Activated CD4-positive, CD25-positive, alpha-beta regulatory T cell treated with anti-CD3 and anti-CD28 coated beads, Interleukin-2, amount 50 U/mL, for 16 hours (primary cell): ENCODE data around the gene CRYBA1.

Experiments used
- DNase-seq: peaks from one replicate; pipeline ENCODE4 v3.0.0-alpha.2; 2020; ENCODE audit warnings: low read depth, low spot score

The CRYBA1 gene

GRCh38 chr17:29279397-29280070 is 32.9 kb downstream of the CRYBA1 start:
- DNase-seq = no peak

- DNase-seq = no peak
Observed at GRCh38 chr17:29283496-29283895, 36.8 kb downstream of the CRYBA1 start.

DNA sequence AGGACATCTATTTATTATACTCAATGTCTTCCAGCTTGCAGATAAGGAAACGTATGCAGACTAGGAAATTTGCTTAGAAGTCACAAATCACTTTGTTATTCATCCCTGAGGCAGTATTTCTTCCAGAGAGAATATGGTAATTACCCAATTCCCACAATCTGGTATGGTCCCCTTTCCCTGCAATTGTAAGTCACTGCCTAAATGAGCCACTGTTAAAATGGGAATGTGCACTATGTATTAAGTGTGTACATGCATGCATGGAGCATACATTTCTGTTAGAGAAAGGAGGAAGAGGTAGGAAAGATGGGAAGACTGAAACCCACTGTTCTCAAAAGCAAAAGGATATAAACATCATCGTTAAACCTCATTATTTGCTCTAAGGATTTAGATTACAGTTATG is 37.3 kb downstream of the CRYBA1 start:
- no peak for DNase-seq

DNA sequence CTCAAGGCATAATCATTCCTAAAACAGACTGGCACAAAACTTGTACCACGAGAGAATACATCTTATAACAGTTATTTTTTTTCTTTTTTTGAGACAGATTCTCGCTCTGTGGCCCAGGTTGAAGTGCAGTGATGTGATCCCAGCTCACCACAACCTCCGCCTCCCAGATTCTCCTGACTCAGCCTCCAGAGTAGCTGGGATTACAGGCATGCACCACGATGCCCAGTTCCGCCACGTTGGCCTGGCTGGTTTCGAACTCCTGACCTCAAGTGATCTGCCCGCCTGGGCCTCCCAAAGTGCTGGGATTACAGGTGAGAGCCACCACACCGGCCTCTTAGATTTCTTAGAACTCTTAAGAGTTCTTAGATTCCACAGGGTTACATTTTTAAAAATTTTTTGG is 43.2 kb downstream of the CRYBA1 start:
- DNase-seq = no peak

DNA sequence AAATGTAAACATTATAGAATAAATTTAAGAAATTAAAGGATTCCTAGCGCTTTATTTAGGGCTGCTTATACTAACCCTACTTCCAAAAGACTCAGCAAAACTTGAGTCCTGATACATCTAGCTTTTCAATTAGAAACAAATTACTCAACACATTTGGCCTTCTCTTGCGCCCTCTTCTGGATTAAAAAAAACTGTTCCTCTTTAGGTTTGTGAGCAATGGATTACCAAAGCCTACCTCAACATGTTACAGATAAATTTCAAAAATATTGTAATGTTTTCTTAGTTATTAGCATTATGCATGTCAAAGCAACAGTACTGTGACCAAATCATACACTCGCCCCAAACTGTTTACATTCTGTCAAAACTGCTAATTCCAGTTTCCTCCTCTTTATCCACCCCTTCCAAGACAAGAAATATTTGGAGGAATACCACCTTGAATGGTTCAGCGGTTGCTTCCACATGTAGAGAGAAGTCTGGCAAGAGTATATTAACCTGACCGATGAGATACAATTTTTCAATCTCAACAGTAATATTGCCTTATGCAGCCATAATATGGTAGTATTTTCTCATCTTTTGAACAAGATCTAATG is 44.6 kb downstream of the CRYBA1 start:
- DNase-seq = peak; percentile 29

- DNase-seq = peak; percentile 6
Observed at GRCh38 chr17:29292071-29292991, 45.7 kb downstream of the CRYBA1 start.

- DNase-seq = peak; percentile 37
Observed at GRCh38 chr17:29292992-29293889, 46.6 kb downstream of the CRYBA1 start.

GRCh38 chr17:29293890-29294579 is 47.4 kb downstream of the CRYBA1 start, which contains the start of gene NUFIP2:
Gene NUFIP2 (minus strand): TSS chr17:29294148. CDS start chr17:29294059, 89 bp downstream.
- peak; percentile 93 for DNase-seq

- DNase-seq = no peak
Observed at GRCh38 chr17:29294580-29294900, 47.9 kb downstream of the CRYBA1 start.

DNA sequence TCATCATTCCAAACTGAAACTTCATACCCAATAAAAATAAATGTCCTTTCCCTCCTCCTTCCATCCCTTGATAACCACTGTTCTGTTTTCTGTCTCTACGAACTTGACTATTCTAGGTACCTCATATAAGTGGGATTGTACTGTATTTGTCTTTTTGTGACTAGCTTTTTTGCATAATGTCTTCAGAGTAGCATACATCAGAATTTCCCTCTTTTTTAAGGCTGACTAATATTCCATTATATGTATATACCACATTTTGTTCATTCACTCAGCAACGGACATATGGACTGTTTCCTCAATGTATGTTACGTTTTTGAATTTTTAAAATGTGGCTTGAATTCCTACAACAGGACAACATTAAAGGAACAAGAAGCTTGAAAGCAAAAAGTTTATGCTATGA is 48.8 kb downstream of the CRYBA1 start:
- no peak for DNase-seq

DNA sequence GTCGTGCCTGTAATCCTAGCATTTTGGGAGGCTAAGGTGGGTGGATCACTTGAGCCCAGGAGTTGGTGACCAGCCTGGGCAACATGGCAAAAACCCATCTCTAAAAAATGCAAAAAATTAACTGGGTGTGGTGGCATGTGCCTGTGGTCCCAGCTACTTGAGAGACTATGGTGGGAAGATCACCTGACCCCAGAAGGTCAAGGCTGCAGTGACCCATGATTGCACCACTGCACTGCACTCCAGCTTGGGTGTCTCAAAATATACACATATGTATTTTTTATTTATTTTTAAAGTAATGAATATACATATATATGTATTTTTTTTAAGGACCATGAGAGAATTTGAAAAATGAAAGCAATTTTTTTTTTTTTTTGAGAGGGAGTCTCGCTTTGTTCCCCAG is 52.4 kb downstream of the CRYBA1 start:
- DNase-seq = no peak

- no peak for DNase-seq
Observed at GRCh38 chr17:29303386-29303785, 56.7 kb downstream of the CRYBA1 start.
